Activated naive CD8-positive, alpha-beta T cell treated with anti-CD3 and anti-CD28 coated beads, Interleukin-2, amount 50 U/mL, for 16 hours (primary cell): Measurements from ENCODE around the gene EML3.
"Not testable (repeated sequence)": the region's sequence is repeated elsewhere in the genome, so short reads cannot be mapped to it uniquely, and the experiment has no call there.

Experiments used
- DNase-seq: peaks from one replicate; pipeline ENCODE4 v3.0.0-alpha.2; 2020; ENCODE audit warnings: low read depth, low spot score

EML3 gene

GRCh38 chr11:62599069-62599696 is 13.4 kb downstream of the EML3 start:
- peak; percentile 88 for DNase-seq

GRCh38 chr11:62595124-62595523 is 17.5 kb downstream of the EML3 start:
- no peak for DNase-seq

- no peak for DNase-seq
These were observed 19.0 kb downstream of the EML3 start for GRCh38 chr11:62593434-62594044.

GRCh38 chr11:62592989-62593421 is 19.6 kb downstream of the EML3 start:
- no peak for DNase-seq

GRCh38 chr11:62592146-62592815 is 20.3 kb downstream of the EML3 start:
- no peak for DNase-seq

GRCh38 chr11:62591448-62592145 is 21.0 kb downstream of the EML3 start, which contains the start of gene TUT1:
TUT1 (minus strand) TSS chr11:62591523; CDS start chr11:62591485, 38 bp downstream.
- peak; percentile 87 for DNase-seq

- no peak for DNase-seq
These were observed 23.5 kb downstream of the EML3 start for GRCh38 chr11:62588966-62589637.

- not testable (repeated sequence) for DNase-seq
These were observed 27.2 kb downstream of the EML3 start for GRCh38 chr11:62585356-62585755.

GRCh38 chr11:62581735-62582134 is 30.8 kb downstream of the EML3 start:
- DNase-seq, result not testable (repeated sequence)

- no peak for DNase-seq
These were observed 31.4 kb downstream of the EML3 start for GRCh38 chr11:62580959-62581715.

GRCh38 chr11:62579252-62579651 is 33.3 kb downstream of the EML3 start:
- no peak for DNase-seq

GRCh38 chr11:62578541-62578940 is 34.0 kb downstream of the EML3 start:
- no peak for DNase-seq

GRCh38 chr11:62577046-62577714 is 35.4 kb downstream of the EML3 start:
- DNase-seq, result no peak

GRCh38 chr11:62575837-62576236 is 36.7 kb downstream of the EML3 start:
- no peak for DNase-seq

- no peak for DNase-seq
These were observed 37.4 kb downstream of the EML3 start for GRCh38 chr11:62575156-62575555.

GRCh38 chr11:62574363-62575071 is 38.1 kb downstream of the EML3 start:
- no peak for DNase-seq

- DNase-seq, result peak; percentile 93
These were observed 38.8 kb downstream of the EML3 start, which contains the start of gene EEF1G for GRCh38 chr11:62573592-62574362. EEF1G (minus strand) TSS chr11:62573891; CDS start chr11:62573842, 49 bp downstream.

GRCh38 chr11:62573006-62573591 is 39.5 kb downstream of the EML3 start:
- DNase-seq, result no peak
